H54 (cell line): Measurements from ENCODE around the gene UACA.
"Not testable (repeated sequence)": the region's sequence is repeated elsewhere in the genome, so short reads cannot be mapped to it uniquely, and the experiment has no call there.

Source experiments
- DNase-seq: peaks from one replicate; pipeline ENCODE4 v3.0.0; 2011; ENCODE audit warnings: low spot score, mixed read lengths; ENCODE audit not compliant: insufficient read length
- FAIRE-seq: peaks from 3 replicates; lab custom pipeline; 2011; peaks lifted over from hg19 to GRCh38; lab: Jason Lieb, UNC
- POLR2A ChIP-seq: IDR thresholded peaks from 2 replicates; pipeline ENCODE4 v1.6.1; 2011; ENCODE audit warnings: low read depth, mild to moderate bottlenecking, low read length

UACA gene

GRCh38 chr15:70753101-70753829 lies 10.1 kb downstream of the UACA start:
- TF ChIP-seq POLR2A: no peak
- FAIRE-seq (no peak), DNase-seq (no peak)

DNA sequence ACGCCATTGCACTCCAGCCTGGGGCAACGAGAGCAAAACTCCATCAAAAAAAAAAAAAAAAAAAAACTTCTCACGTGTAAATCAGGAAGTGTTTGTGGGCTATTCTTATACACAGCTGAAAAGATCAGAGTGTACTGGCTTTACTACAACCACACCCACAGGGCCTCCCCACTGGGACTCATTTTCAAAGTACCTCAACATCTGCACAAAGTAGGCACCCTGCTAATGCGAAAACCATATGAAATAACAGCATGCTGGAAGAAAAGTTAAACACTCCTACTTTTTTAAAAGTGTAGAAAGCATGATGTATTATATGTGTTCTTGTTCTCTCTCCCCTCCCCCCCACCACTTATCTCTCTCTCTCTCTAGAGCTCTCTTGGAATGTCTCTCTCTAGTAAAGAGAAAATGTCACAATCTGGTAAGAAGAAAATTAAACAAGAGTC lies 11.1 kb downstream of the UACA start:
- FAIRE-seq (no peak), DNase-seq (no peak)
- TF ChIP-seq POLR2A: no peak

DNA sequence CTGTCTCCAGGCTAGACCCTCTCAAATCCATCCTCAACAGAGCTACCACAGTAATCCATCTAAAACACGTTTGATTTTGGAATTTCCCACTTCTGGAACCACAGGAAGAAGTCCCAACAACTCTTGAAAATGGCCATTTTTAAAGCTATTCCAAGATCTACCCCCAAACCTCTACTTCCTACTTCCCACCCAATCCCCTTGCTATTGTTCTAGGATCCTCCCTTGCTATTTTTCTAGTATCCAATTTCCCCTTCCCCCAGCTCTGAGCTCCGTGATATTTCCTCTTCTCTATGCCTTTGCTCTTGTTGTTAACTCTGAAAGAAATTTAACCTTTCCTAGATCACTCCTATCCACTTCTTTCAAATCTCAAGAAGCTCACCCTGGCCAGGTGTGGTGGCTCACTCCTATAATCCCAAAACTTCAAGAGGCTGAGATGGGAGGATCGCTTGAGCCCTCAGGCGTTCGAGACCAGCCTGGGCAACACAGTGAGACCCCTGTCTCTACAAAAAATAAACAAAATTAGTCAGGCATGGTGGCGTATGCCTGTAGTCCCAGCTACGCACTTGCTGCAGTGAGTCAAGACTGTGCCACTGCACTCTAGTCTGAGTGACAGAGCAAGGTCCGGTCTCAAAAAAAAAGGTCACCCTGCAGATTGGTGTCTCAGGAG lies 13.0 kb downstream of the UACA start:
- FAIRE-seq: no peak
- no peak for DNase-seq
- no peak for TF ChIP-seq POLR2A

DNA sequence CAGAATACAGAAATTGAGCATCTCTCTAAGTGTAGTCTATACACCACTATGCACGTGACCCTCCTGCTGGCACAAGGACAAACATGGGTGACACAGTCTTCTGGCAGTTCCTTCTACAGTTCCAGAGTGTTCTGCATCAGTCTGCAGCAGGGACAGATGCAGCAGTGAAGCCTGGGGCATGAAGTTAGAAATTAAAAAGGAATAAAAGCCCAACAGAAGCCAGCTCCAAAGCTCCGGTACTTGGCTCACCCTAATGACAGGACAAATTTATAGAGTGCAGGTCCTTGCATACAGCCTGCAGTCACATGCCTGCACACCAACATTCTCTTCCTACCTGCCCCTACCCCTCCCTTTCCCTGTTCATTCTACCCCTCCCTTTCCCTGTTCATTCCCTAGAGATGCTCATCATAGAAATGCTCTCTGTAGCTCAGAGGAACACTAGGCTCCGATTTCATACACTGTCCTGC lies 15.0 kb downstream of the UACA start:
- peak; percentile 11 for FAIRE-seq
- no peak for DNase-seq
- no peak for TF ChIP-seq POLR2A

GRCh38 chr15:70746598-70746997 lies 16.8 kb downstream of the UACA start:
- not testable (repeated sequence) for FAIRE-seq, DNase-seq

GRCh38 chr15:70742928-70743327 lies 20.4 kb downstream of the UACA start:
- DNase-seq (no peak), FAIRE-seq (peak; percentile 52)
- no peak for TF ChIP-seq POLR2A

GRCh38 chr15:70741677-70742293 lies 21.6 kb downstream of the UACA start:
- FAIRE-seq (peak; percentile 83), DNase-seq (no peak)
- no peak for TF ChIP-seq POLR2A

GRCh38 chr15:70741107-70741531 lies 22.2 kb downstream of the UACA start:
- no peak for TF ChIP-seq POLR2A
- FAIRE-seq: peak; percentile 43
- no peak for DNase-seq

GRCh38 chr15:70735040-70735439 lies 28.3 kb downstream of the UACA start:
- not testable (repeated sequence) for FAIRE-seq, DNase-seq

DNA sequence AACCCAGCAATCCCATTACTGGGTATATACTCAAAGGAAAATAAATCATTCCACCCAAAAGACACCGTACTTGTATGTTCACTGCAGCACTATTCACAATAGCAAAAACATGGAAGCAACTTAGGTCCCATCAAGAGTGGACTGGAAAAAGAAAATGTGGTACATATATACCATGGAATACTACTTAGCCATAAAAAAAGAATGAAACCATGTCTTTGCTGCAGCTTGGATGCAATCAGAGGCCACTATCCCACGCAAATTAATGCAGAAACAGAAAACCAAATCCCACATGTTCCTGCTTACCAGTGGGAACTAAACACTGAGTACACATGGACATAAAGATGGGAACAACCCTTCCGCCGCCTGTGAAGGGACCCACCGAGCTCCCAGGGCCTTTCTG lies 34.2 kb downstream of the UACA start:
- FAIRE-seq: no peak
- no peak for DNase-seq
- no peak for TF ChIP-seq POLR2A

DNA sequence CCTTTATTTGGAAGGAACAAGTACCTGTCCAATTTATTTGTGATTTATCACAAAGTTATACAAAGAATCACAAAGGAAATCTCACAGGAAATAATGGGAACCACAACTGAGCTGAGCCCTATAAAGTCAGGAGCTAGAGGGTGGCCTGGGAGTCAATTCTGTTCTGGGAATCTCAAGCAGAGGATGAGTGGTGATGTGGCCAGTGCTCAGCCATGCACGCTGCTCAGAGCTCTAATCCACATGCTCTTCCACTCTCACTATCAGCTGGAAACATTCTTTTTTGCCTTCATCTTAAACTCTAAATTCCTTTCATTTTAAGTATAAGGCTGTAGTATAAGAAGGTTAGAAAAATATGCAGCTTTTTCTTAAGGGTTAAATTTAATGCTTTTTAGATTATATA lies 36.6 kb downstream of the UACA start:
- FAIRE-seq: no peak
- no peak for DNase-seq
- no peak for TF ChIP-seq POLR2A

DNA sequence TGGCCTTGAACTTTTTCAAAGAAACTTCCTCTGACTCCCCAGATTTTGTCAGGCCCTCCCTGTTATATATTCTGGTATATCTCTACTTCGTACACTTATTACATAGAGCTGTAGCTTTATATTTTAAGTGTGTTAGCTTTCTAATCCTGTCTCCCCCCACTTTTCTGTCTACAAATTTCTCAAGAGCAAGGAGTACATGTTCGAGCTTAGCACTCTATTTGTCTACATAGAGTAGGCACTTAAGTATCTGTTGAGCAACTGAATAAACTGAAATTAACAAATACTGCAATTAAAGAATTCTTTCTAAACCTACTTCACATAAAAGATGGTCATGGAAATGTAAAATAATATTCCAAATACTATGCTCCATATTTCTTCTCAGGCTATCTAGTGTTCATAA lies 39.4 kb downstream of the UACA start:
- no peak for DNase-seq
- TF ChIP-seq POLR2A: no peak
- FAIRE-seq: no peak

DNA sequence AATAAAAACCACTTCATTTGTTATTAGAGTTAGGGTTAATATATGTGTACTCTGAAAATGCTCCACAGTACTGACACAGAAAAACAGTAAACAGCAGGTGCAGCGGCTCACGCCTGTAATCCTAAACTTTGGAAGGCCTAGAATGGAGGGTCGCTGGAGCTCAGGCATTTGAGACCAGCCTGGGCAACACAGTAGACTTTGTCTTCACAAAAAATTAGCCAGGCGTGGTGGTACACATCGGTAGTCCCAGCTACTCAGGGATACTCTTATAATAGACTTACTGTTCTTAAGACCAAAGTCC lies 40.3 kb downstream of the UACA start:
- no peak for TF ChIP-seq POLR2A
- DNase-seq (no peak), FAIRE-seq (no peak)

DNA sequence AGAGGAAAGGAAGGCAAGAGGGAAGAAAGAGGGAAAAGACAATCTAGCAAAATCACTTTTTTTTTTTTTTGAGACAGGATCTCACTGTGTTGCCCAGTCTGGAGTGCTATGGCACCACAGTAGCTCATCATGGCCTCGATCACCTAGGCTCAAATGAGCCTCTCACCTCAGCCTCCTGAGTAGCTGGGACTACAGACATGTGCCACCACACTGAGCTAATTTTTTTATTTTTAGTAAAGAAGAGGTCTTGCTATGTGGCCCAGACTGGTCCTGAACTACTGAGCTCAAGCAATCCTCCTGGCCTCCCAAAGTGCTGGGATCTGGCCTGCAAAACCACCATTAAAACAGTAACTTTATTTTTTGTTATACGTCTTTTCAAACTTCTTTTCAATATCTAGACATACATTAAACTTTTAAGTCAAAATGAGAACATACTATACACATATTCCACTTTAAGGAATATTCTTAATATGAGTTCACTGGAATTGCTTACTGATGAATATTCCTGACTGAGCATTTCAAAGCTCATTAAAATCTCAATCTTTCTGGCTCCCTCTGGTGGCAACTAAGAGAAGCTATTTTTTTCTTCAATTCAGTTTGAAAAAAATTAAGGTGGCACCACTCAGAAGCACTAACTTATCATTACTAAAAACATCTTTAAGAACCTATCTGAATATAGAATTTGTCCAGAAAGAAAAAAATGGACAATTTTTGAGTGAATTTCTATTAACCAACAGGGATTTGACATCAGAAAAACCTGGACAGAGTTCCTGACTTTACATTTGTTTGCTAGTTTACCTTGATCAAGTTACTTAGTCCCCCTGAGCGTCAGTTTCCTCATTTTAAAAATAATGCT lies 40.9 kb downstream of the UACA start:
- DNase-seq (no peak), FAIRE-seq (no peak)
- no peak for TF ChIP-seq POLR2A
